Endodermal cell (in vitro differentiated cells): ENCODE data around the gene FER1L5. TPM values are rescaled to one million over a fixed set of nuclear protein-coding genes. Genes with fewer than 3 reads are reported as not detected.

Experiments used
- DNase-seq: peaks from one replicate; pipeline ENCODE4 v3.0.0-alpha.2; 2017
- H3K27ac ChIP-seq: 2 replicates; pipeline ENCODE4 v1.5.1; 2013; ENCODE audit warnings: mild to moderate bottlenecking, low read depth, low read length, moderate library complexity
- H3K27me3 ChIP-seq: 2 replicates; pipeline ENCODE4 v1.6.1; 2013; ENCODE audit warnings: mild to moderate bottlenecking, low read length, moderate library complexity; ENCODE audit not compliant: insufficient read depth, control insufficient read depth, poor library complexity, severe bottlenecking
- H3K36me3 ChIP-seq: 2 replicates; pipeline ENCODE4 v1.7.0; 2013; ENCODE audit warnings: mild to moderate bottlenecking, low read length, moderate library complexity; ENCODE audit not compliant: control insufficient read depth, insufficient read depth
- H3K4me1 ChIP-seq: one replicate; pipeline ENCODE4 v1.7.0; 2013; ENCODE audit warnings: low read length; ENCODE audit not compliant: control insufficient read depth, insufficient read depth
- H3K4me3 ChIP-seq: 2 replicates; pipeline ENCODE4 v1.5.1; 2013; ENCODE audit warnings: mild to moderate bottlenecking, low read length, moderate library complexity
- H3K9ac ChIP-seq: 2 replicates; pipeline ENCODE4 v1.6.1; 2013; ENCODE audit warnings: mild to moderate bottlenecking, low read length, moderate library complexity; ENCODE audit not compliant: poor library complexity, severe bottlenecking; ENCODE audit errors: extremely low read depth
- H3K9me3 ChIP-seq: 2 replicates; pipeline ENCODE4 v1.6.1; 2013; ENCODE audit warnings: mild to moderate bottlenecking, low read length, moderate library complexity; ENCODE audit not compliant: control insufficient read depth
- H3K27ac Mint-ChIP-seq: 2 replicates; pipeline ENCODE4 v1.8.0; 2020; ENCODE audit warnings: mixed read lengths
- H3K27me3 Mint-ChIP-seq: 2 replicates; pipeline ENCODE4 v1.8.0; 2021; ENCODE audit warnings: mild to moderate bottlenecking, mixed read lengths; ENCODE audit not compliant: insufficient read depth
- H3K36me3 Mint-ChIP-seq: 2 replicates; pipeline ENCODE4 v1.8.0; 2020; ENCODE audit warnings: low read depth, mixed read lengths
- H3K4me1 Mint-ChIP-seq: 2 replicates; pipeline ENCODE4 v1.8.0; 2020; ENCODE audit warnings: mixed read lengths
- H3K4me3 Mint-ChIP-seq: 2 replicates; pipeline ENCODE4 v1.8.0; 2020; ENCODE audit warnings: mild to moderate bottlenecking, moderate library complexity, mixed read lengths
- H3K9me3 Mint-ChIP-seq: 2 replicates; pipeline ENCODE4 v1.8.0; 2020; ENCODE audit warnings: mild to moderate bottlenecking, mixed read lengths
- CTCF ChIP-seq: fragments of 200-600 bp; sonication (generic); conservative IDR thresholded peaks from 2 replicates; pipeline ENCODE4 v1.5.0; 2021; ENCODE audit warnings: antibody characterized with exemption, mild to moderate bottlenecking
- WGBS, 2 experiments: methylation state at CpG; one replicate each; pipeline versions ENCODE4 v1.1.5 to v1.1.7; 2013; ENCODE audit warnings: missing lambda C conversion rate in 2 of 2, mixed read lengths in 1 of 2; ENCODE audit not compliant: insufficient coverage in 1 of 2, insufficient read length in 1 of 2; 5-methylcytosine and 5-hydroxymethylcytosine counted together
- long read RNA-seq, 4 experiments: library from polyadenylated mRNA in 2 of 4; library from RNA in 1 of 4; library from capped mRNA in 1 of 4; stranded (forward) in 3 of 4; unstranded in 1 of 4; transcript quantifications; one replicate each; pipeline ENCODE4 v2.0.0, GENCODE V29; 2020 to 2021; ENCODE audit warnings: inconsistent platforms in 1 of 4
- polyA plus RNA-seq, 2 experiments: library from polyadenylated mRNA; stranded (reverse); fragments of 50-300 nt; gene quantifications; one replicate each; pipeline ENCODE4 v1.2.3, GENCODE V29; 2013
- total RNA-seq, 2 donors: library from RNA; stranded (reverse); fragmentation: NEBNext Ultra II Directional in 1 of 2; extraction: Animal tissue kit (Norgen Biotek cat#: 25700) in 1 of 2; gene quantifications; 2 replicates in 1 of 2; 3 replicates in 1 of 2; pipeline ENCODE4 v1.2.1, GENCODE V29; 2021

FER1L5 gene
- 1 to 10 TPM in 1 of 2 donors, under 1 TPM in 1; 0.35 to 1.7 TPM for total RNA-seq
- 0.14 TPM for polyA plus RNA-seq (2013, experiment 1 of 2)
- 0.17 TPM for polyA plus RNA-seq (2013, experiment 2 of 2)
- long read RNA-seq, experiment 1 = 0 reads
- long read RNA-seq, experiment 2, partial matches to known transcripts = 0 of 3 reads
- long read RNA-seq, experiment 2, other reads (novel, unspliced or antisense) = 3 of 3 reads
- long read RNA-seq, experiment 3, partial matches to known transcripts = 0 of 2 reads
- long read RNA-seq, experiment 3, other reads (novel, unspliced or antisense) = 2 of 2 reads
- long read RNA-seq, experiment 4 = 0 reads

- Mint-ChIP-seq H3K36me3 (no peaks in the 10 kb centered on the region), H3K9me3 (no peaks in the 10 kb centered on the region), H3K4me3 (peak within 1 kb of the TSS; percentile 38), H3K4me1 (no peaks in the 10 kb centered on the region), H3K27me3 (peaks cover 9% of the 10 kb centered on the region), H3K27ac (peak within 1 kb of the TSS; percentile 72)
- H3K27ac ChIP-seq = no peak within 1 kb of the TSS
- WGBS, 2 experiments = 58 to 78% methylated on average over 3 to 9 of the region's 10 CpGs
- peak; percentile 82 for DNase-seq
- H3K36me3 ChIP-seq = no peaks in the 10 kb centered on the region
- H3K9ac ChIP-seq = no peak within 1 kb of the TSS
- H3K9me3 ChIP-seq = no peaks in the 10 kb centered on the region
- H3K4me3 ChIP-seq = no peak within 1 kb of the TSS
- no peaks in the 10 kb centered on the region for H3K4me1 ChIP-seq
- TF ChIP-seq CTCF = no peak
- no peaks in the 10 kb centered on the region for H3K27me3 ChIP-seq
Measured at GRCh38 chr2:96642564-96643360, at the start of gene FER1L5. TSS of gene FER1L5 (plus strand) at chr2:96642764. CDS start at chr2:96642837, 73 bp downstream.

GRCh38 chr2:96594282-96594681 is 48.3 kb upstream of the FER1L5 start:
- no peak overlapping the region for H3K27ac Mint-ChIP-seq
- H3K4me3 Mint-ChIP-seq = no peak overlapping the region
- Histone ChIP-seq H3K4me3 (no peak overlapping the region), H3K27me3 (no peaks in the 10 kb centered on the region), H3K36me3 (peaks cover 75% of the 10 kb centered on the region), H3K9ac (no peak overlapping the region), H3K27ac (no peak overlapping the region), H3K9me3 (no peaks in the 10 kb centered on the region), H3K4me1 (no peaks in the 10 kb centered on the region)
- WGBS, 2 experiments = 96% methylated on average over 2 to 3 of the region's 3 CpGs
- no peak for DNase-seq
- peaks cover 63% of the 10 kb centered on the region for H3K36me3 Mint-ChIP-seq
- H3K27me3 Mint-ChIP-seq = no peaks in the 10 kb centered on the region
- no peaks in the 10 kb centered on the region for H3K4me1 Mint-ChIP-seq
- no peak for TF ChIP-seq CTCF
- no peaks in the 10 kb centered on the region for H3K9me3 Mint-ChIP-seq

GRCh38 chr2:96594691-96595152 is 47.8 kb upstream of the FER1L5 start:
- no peaks in the 10 kb centered on the region for H3K4me1 ChIP-seq
- Mint-ChIP-seq H3K4me3 (no peak overlapping the region), H3K36me3 (peaks cover 66% of the 10 kb centered on the region), H3K27ac (no peak overlapping the region), H3K9me3 (no peaks in the 10 kb centered on the region), H3K4me1 (no peaks in the 10 kb centered on the region), H3K27me3 (no peaks in the 10 kb centered on the region)
- 90 to 100% methylated on average over 5 of the region's 5 CpGs for WGBS, 2 experiments
- H3K4me3 ChIP-seq = no peak overlapping the region
- no peaks in the 10 kb centered on the region for H3K9me3 ChIP-seq
- no peak for DNase-seq
- peaks cover 80% of the 10 kb centered on the region for H3K36me3 ChIP-seq
- H3K27ac ChIP-seq = no peak overlapping the region
- TF ChIP-seq CTCF = no peak
- no peaks in the 10 kb centered on the region for H3K27me3 ChIP-seq
- H3K9ac ChIP-seq = no peak overlapping the region
